ENCODE results near the gene LBX1.
A peak's percentile ranks its signal among the peaks of the same experiment; 100 is the strongest.

DNA sequence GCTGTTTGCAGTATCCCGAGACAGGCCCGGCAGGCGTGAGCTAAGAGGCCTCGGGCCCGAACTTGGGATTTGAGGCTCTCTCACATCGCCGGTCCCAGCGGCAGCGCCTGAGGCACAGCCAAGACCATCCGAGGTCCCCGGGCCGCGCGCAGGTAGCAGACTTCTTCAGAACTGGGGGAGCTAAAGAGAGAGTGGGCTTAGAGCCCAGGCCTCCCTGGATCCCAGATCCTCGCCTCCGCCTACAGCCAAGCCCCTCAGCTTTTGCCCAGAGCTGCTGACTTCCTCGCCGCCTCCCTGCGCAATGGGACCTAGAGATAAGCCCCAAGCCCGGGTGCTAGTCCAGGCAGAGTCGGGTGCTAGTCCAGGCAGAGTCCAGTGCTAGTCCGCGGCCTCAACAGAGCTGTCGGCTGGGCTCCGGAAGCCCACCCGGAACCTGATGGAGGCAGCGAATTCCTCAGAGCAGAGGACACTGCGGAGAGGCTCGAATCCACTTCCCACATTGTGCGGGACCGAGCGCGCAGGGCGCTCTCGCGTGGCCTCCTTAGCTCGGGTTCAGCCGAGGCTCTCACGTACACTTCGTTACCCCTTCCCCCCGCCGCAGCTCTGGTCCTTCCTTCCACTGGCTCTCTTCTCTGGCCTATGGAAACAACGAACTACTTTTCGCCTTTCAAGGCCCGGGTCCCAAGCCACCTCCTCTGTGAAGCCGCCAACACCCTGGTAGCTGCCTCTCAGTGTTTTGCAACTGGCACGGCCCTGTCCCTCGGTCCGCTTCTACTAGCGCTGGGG, 5.8 kb downstream of the LBX1 start:
- peak; percentile 2 for TF ChIP-seq EZH2 (IDR thresholded peaks at IDR 0.05; ENCODE audit: insufficient read depth, poor library complexity, severe bottlenecking)
- 0 out of 2 replicates have a peak, but pooled peaks have one; percentile 65 for TF ChIP-seq EZH2phosphoT487 (IDR thresholded peaks at IDR 0.05; ENCODE audit: insufficient read depth, low read depth)
